HG02623 (cell line): ENCODE results near the gene DEPP1.

Source experiments
- ATAC-seq: cut with Tn5 transposase; IDR thresholded peaks from one replicate; pipeline ENCODE4 v1.9.1; 2021; ENCODE audit warnings: moderate library complexity; ENCODE audit not compliant: unreplicated experiment

The DEPP1 gene

GRCh38 chr10:44934416-44935200 is 44.0 kb downstream of the DEPP1 start:
- no peak for ATAC-seq

- no peak for ATAC-seq
These were observed 44.9 kb downstream of the DEPP1 start for GRCh38 chr10:44933451-44934321.

GRCh38 chr10:44932517-44933450 is 45.8 kb downstream of the DEPP1 start:
- peak; percentile 95 for ATAC-seq

- no peak for ATAC-seq
These were observed 46.7 kb downstream of the DEPP1 start for GRCh38 chr10:44931621-44932516.

GRCh38 chr10:44930904-44931620 is 47.5 kb downstream of the DEPP1 start:
- ATAC-seq: no peak

- ATAC-seq: no peak
These were observed 49.0 kb downstream of the DEPP1 start for GRCh38 chr10:44929356-44930255.

GRCh38 chr10:44928462-44928861 is 50.1 kb downstream of the DEPP1 start:
- no peak for ATAC-seq

- no peak for ATAC-seq
These were observed 51.3 kb downstream of the DEPP1 start for GRCh38 chr10:44927352-44927751.

GRCh38 chr10:44926751-44927351 is 51.8 kb downstream of the DEPP1 start:
- no peak for ATAC-seq
